OCI-LY1 (cell line): ENCODE measurements around the gene COP1.
"Not testable (repeated sequence)": the region's sequence is repeated elsewhere in the genome, so short reads cannot be mapped to it uniquely, and the experiment has no call there.

Experiments used
- H2AFZ ChIP-seq: fragments of 200-600 bp; sonication (generic), shearing (Covaris generic); 2 replicates; pipeline ENCODE4 v1.6.0; 2014; ENCODE audit warnings: antibody characterized with exemption, mild to moderate bottlenecking, low read length
- H3F3A ChIP-seq: fragments of 200-600 bp; sonication (generic), shearing (Covaris generic); 2 replicates; pipeline ENCODE4 v1.6.0; 2014; ENCODE audit warnings: mild to moderate bottlenecking, antibody characterized with exemption, low read length, moderate library complexity; ENCODE audit not compliant: insufficient read depth
- H3K27ac ChIP-seq: fragments of 200-600 bp; sonication (generic); 2 replicates; pipeline ENCODE4 v1.5.1; 2014; ENCODE audit warnings: low read length, mixed run types, mild to moderate bottlenecking, low read depth; ENCODE audit not compliant: poor library complexity, severe bottlenecking
- H3K27me3 ChIP-seq: fragments of 200-600 bp; sonication (generic); 2 replicates; pipeline ENCODE4 v1.6.0; 2014; ENCODE audit warnings: antibody characterized with exemption, mild to moderate bottlenecking, low read length, moderate library complexity; ENCODE audit not compliant: insufficient read depth
- H3K36me3 ChIP-seq: fragments of 200-600 bp; sonication (generic); 2 replicates; pipeline ENCODE4 v1.6.1; 2014; ENCODE audit warnings: mild to moderate bottlenecking, antibody characterized with exemption, low read length, moderate library complexity, mixed read lengths; ENCODE audit not compliant: insufficient read depth
- H3K4me1 ChIP-seq: fragments of 200-600 bp; sonication (generic); 2 replicates; pipeline ENCODE4 v1.5.1; 2014; ENCODE audit warnings: mild to moderate bottlenecking, low read length, moderate library complexity; ENCODE audit not compliant: insufficient read depth, severe bottlenecking
- H3K4me2 ChIP-seq: fragments of 200-600 bp; sonication (generic), shearing (Covaris generic); 2 replicates; pipeline ENCODE4 v1.6.1; 2014; ENCODE audit warnings: low read length
- H3K4me3 ChIP-seq: fragments of 200-600 bp; sonication (generic); 2 replicates; pipeline ENCODE4 v1.5.1; 2014; ENCODE audit warnings: low read length, low read depth, mild to moderate bottlenecking, mixed read lengths; ENCODE audit not compliant: poor library complexity, severe bottlenecking
- H3K79me2 ChIP-seq: fragments of 200-600 bp; shearing (Covaris generic); 2 replicates; pipeline ENCODE4 v1.6.1; 2016; ENCODE audit warnings: mixed run types, low read length, mixed read lengths; ENCODE audit not compliant: insufficient read depth
- H3K9ac ChIP-seq: fragments of 200-600 bp; sonication (generic), shearing (Covaris generic); 2 replicates; pipeline ENCODE4 v1.6.1; 2014; ENCODE audit warnings: mild to moderate bottlenecking, low read length, mixed read lengths
- H3K9me2 ChIP-seq: fragments of 200-600 bp; sonication (generic), shearing (Covaris generic); 2 replicates; pipeline ENCODE4 v1.6.1; 2014; ENCODE audit warnings: low read depth, mild to moderate bottlenecking, low read length, mixed read lengths
- H3K9me3 ChIP-seq: fragments of 200-600 bp; shearing (Covaris generic); 2 replicates; pipeline ENCODE4 v1.6.1; 2014; ENCODE audit warnings: low read length, mixed read lengths
- H4K20me1 ChIP-seq: fragments of 200-600 bp; sonication (generic), shearing (Covaris generic); 2 replicates; pipeline ENCODE4 v1.6.0; 2016; ENCODE audit warnings: mild to moderate bottlenecking, low read length; ENCODE audit not compliant: insufficient read depth
- CTCF ChIP-seq: fragments of 200-600 bp; sonication (generic), shearing (Covaris generic); IDR thresholded peaks from 2 replicates; pipeline ENCODE4 v1.5.1; 2017; ENCODE audit warnings: mild to moderate bottlenecking, antibody characterized with exemption, low read length, moderate library complexity, mixed read lengths
- EZH2 ChIP-seq: fragments of 200-600 bp; sonication (generic), shearing (Covaris generic); IDR thresholded peaks from 2 replicates; pipeline ENCODE4 v1.8.0; 2017; ENCODE audit warnings: borderline replicate concordance, mixed run types, mild to moderate bottlenecking, antibody characterized with exemption, low read length, moderate library complexity, mixed read lengths

Gene COP1

GRCh38 chr1:176029609-176030008 lies 177.5 kb downstream of the COP1 start:
- H3K27me3 ChIP-seq = no peaks in the 10 kb centered on the region
- no peak overlapping the region for H3K9ac ChIP-seq
- H3K27ac ChIP-seq = no peak overlapping the region
- H3K79me2 ChIP-seq = no peaks in the 10 kb centered on the region
- H3K4me3 ChIP-seq = no peak overlapping the region
- H3K4me2 ChIP-seq = no peak overlapping the region
- no peaks in the 10 kb centered on the region for H4K20me1 ChIP-seq
- H3K9me2 ChIP-seq = no peaks in the 10 kb centered on the region
- TF ChIP-seq EZH2 = no peak
- TF ChIP-seq CTCF = no peak
- no peaks in the 10 kb centered on the region for H3F3A ChIP-seq
- no peaks in the 10 kb centered on the region for H3K9me3 ChIP-seq
- no peaks in the 10 kb centered on the region for H3K4me1 ChIP-seq
- peaks cover 16% of the 10 kb centered on the region for H3K36me3 ChIP-seq
- no peak overlapping the region for H2AFZ ChIP-seq

- Histone ChIP-seq H2AFZ (no peak overlapping the region), H3K27me3 (no peaks in the 10 kb centered on the region), H3K9me2 (no peaks in the 10 kb centered on the region), H3K9ac (no peak overlapping the region), H3K79me2 (no peaks in the 10 kb centered on the region), H3K9me3 (no peaks in the 10 kb centered on the region), H3K4me3 (no peak overlapping the region), H3K4me2 (no peak overlapping the region), H3K27ac (no peak overlapping the region), H4K20me1 (no peaks in the 10 kb centered on the region), H3F3A (no peaks in the 10 kb centered on the region), H3K36me3 (peaks cover 16% of the 10 kb centered on the region), H3K4me1 (no peaks in the 10 kb centered on the region)
- TF ChIP-seq EZH2 = no peak
These were observed 177.9 kb downstream of the COP1 start for GRCh38 chr1:176029155-176029554.

- H3F3A ChIP-seq, H3K9ac ChIP-seq, H3K4me3 ChIP-seq, H3K9me3 ChIP-seq, H2AFZ ChIP-seq, H3K4me1 ChIP-seq, H3K27me3 ChIP-seq, H3K9me2 ChIP-seq, H3K27ac ChIP-seq, H4K20me1 ChIP-seq, H3K79me2 ChIP-seq, H3K4me2 ChIP-seq: not testable (repeated sequence)
- H3K36me3 ChIP-seq = peaks cover 16% of the 10 kb centered on the region
These were observed 179.2 kb downstream of the COP1 start for GRCh38 chr1:176027934-176028333.

DNA sequence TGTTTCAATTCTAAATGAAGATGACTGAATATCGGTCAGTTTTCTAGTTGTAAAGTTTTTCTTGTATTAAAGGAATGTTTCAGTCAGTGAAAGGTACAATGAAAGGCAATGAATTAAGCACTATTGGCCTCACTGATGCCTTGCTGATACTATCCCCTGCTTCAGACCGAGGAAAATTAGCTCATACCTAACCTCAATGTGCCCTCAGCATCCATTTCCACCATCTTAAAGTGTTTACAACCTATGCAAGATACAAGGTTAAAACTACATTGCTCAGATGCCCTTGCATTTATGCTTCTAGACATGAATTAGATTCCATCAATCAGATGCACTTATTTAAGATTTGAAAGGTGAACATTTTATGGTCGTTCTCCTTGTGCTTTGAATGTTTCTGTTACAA lies 184.5 kb downstream of the COP1 start:
- no peaks in the 10 kb centered on the region for H4K20me1 ChIP-seq
- H3F3A ChIP-seq = no peaks in the 10 kb centered on the region
- no peaks in the 10 kb centered on the region for H3K4me1 ChIP-seq
- H3K4me3 ChIP-seq = no peak overlapping the region
- H3K27ac ChIP-seq = no peak overlapping the region
- H2AFZ ChIP-seq = no peak overlapping the region
- H3K27me3 ChIP-seq = no peaks in the 10 kb centered on the region
- H3K9ac ChIP-seq = no peak overlapping the region
- H3K4me2 ChIP-seq = no peak overlapping the region
- H3K36me3 ChIP-seq = peaks cover 24% of the 10 kb centered on the region; the same call in 1 of the 2 replicates
- no peaks in the 10 kb centered on the region for H3K79me2 ChIP-seq
- TF ChIP-seq CTCF (no peak), EZH2 (no peak)
- no peaks in the 10 kb centered on the region for H3K9me3 ChIP-seq
- no peaks in the 10 kb centered on the region for H3K9me2 ChIP-seq
